GM12878 (cell line): Measurements from ENCODE around the gene FTSJ1. TPM values are rescaled to one million over a fixed set of nuclear protein-coding genes. Genes with fewer than 3 reads are reported as not detected.

Experiments
- ATAC-seq: fragments of 200-7000 bp; cut with Tn5 transposase; 3 replicates; pipeline ENCODE4 v1.9.1; 2020; ENCODE audit warnings: mild to moderate bottlenecking, moderate library complexity
- BruUV-seq: library from RNA; stranded (reverse); fragments of 400-500 nt; replicated peaks from 2 replicates; lab custom pipeline; 2021; lab: Mats Ljungman, UMichigan
- CTCF ChIA-PET: fragments of 300-600 bp; sonication (Branson Sonifier 250); formaldehyde crosslinking; extraction: SDS; loops from one replicate; lab custom pipeline; 2021; ENCODE audit warnings: inconsistent platforms; lab: Yijun Ruan, JAX
- POLR2A ChIA-PET: fragments of 350-600 bp; formaldehyde crosslinking; extraction: SDS; loops from one replicate; lab custom pipeline; 2021; ENCODE audit warnings: inconsistent platforms; lab: Charles Lee
- RAD21 ChIA-PET: fragments of 300-600 bp; sonication (Branson Sonifier 250); formaldehyde crosslinking; loops from one replicate; lab custom pipeline; 2023; ENCODE audit warnings: antibody characterized with exemption; ENCODE audit not compliant: unreplicated experiment; lab: Charles Lee
- SMC1A ChIA-PET: fragments of 300-600 bp; sonication (Branson Sonifier 250); formaldehyde crosslinking; loops from one replicate; lab custom pipeline; 2023; ENCODE audit not compliant: unreplicated experiment, uncharacterized antibody; lab: Charles Lee
- DNase-seq: peaks from one replicate; pipeline ENCODE4 v3.0.0-alpha.2; 2011; ENCODE audit warnings: low read depth, low spot score
- FAIRE-seq: peaks from 3 replicates; lab custom pipeline; 2011; peaks lifted over from hg19 to GRCh38; lab: Jason Lieb, UNC
- H2AFZ ChIP-seq: 2 replicates; pipeline ENCODE4 v1.6.0; 2011; ENCODE audit warnings: low read depth, low read length, control low read depth; ENCODE audit not compliant: control insufficient read depth
- H3K27ac ChIP-seq: 2 replicates; pipeline ENCODE4 v1.5.1; 2011; ENCODE audit warnings: control low read depth; ENCODE audit not compliant: control insufficient read depth, insufficient read depth
- H3K27me3 ChIP-seq, 2 experiments: replicated peaks in 1 of 2; 2 replicates each; pipeline versions ENCODE4 v1.6.0 to v1.6.1; 2011; ENCODE audit warnings: low read length in 1 of 2; ENCODE audit not compliant: control insufficient read depth in 2 of 2, insufficient read depth in 2 of 2
- H3K36me3 ChIP-seq, 2 experiments: 2 replicates each; pipeline ENCODE4 v1.5.1; 2011; ENCODE audit warnings: low read length in 1 of 2; ENCODE audit not compliant: control insufficient read depth in 2 of 2, insufficient read depth in 2 of 2
- H3K4me1 ChIP-seq: 2 replicates; pipeline ENCODE4 v1.6.1; 2011; ENCODE audit warnings: mild to moderate bottlenecking, low read length, moderate library complexity, mixed read lengths; ENCODE audit not compliant: control insufficient read depth, insufficient read depth
- H3K4me2 ChIP-seq: 2 replicates; pipeline ENCODE4 v1.6.0; 2011; ENCODE audit warnings: control low read depth; ENCODE audit not compliant: control insufficient read depth, insufficient read depth
- H3K4me3 ChIP-seq: fragments of 200-600 bp; sonication (generic); 2 replicates; pipeline ENCODE4 v1.5.1; 2016
- H3K79me2 ChIP-seq: 2 replicates; pipeline ENCODE4 v1.6.0; 2011; ENCODE audit warnings: low read length; ENCODE audit not compliant: control insufficient read depth, insufficient read depth
- H3K9ac ChIP-seq: 2 replicates; pipeline ENCODE4 v1.8.0; 2011; ENCODE audit warnings: low read length, control low read depth, mixed read lengths; ENCODE audit not compliant: control insufficient read depth, insufficient read depth
- H3K9me3 ChIP-seq: replicated peaks from 3 replicates; pipeline ENCODE4 v1.5.1; 2011; ENCODE audit warnings: mild to moderate bottlenecking, low read length; ENCODE audit not compliant: control insufficient read depth, insufficient read depth
- H4K20me1 ChIP-seq: 2 replicates; pipeline ENCODE4 v1.6.0; 2011; ENCODE audit not compliant: control insufficient read depth, insufficient read depth
- ATF7 ChIP-seq: fragments of 450-650 bp; IDR thresholded peaks from 2 replicates; pipeline ENCODE4 v1.6.1; 2016; ENCODE audit warnings: low read depth, mild to moderate bottlenecking
- BACH1 ChIP-seq: fragments of 450-650 bp; IDR thresholded peaks from 2 replicates; pipeline ENCODE4 v1.6.1; 2017; ENCODE audit warnings: mild to moderate bottlenecking, borderline replicate concordance
- BHLHE40 ChIP-seq, 2 experiments: fragments of 450-650 bp in 1 of 2; IDR thresholded peaks; 2 replicates each; pipeline ENCODE4 v1.6.1; 2011 to 2017; ENCODE audit warnings: low read depth in 2 of 2, borderline replicate concordance in 1 of 2, improper control_type of control experiment in 1 of 2, low read length in 1 of 2, mild to moderate bottlenecking in 1 of 2
- CBX3 ChIP-seq: fragments of 200-600 bp; sonication (generic); IDR thresholded peaks from 2 replicates; pipeline ENCODE4 v1.6.1; 2016; ENCODE audit warnings: low read depth, borderline replicate concordance
- CHD4 ChIP-seq: fragments of 200-600 bp; sonication (generic); IDR thresholded peaks from 2 replicates; pipeline ENCODE4 v1.6.1; 2016; ENCODE audit warnings: mild to moderate bottlenecking
- ESRRA ChIP-seq: IDR thresholded peaks from 2 replicates; pipeline ENCODE4 v1.6.1; 2012; ENCODE audit warnings: mild to moderate bottlenecking, low read length, improper control_type of control experiment
- HCFC1 ChIP-seq: fragments of 150-350 bp; IDR thresholded peaks from 2 replicates; pipeline ENCODE4 v1.6.1; 2014; ENCODE audit warnings: low read length
- NRF1 ChIP-seq: conservative IDR thresholded peaks from 2 replicates; pipeline ENCODE4 v1.6.1; 2011; ENCODE audit warnings: mild to moderate bottlenecking, low read depth, low read length, improper control_type of control experiment
- RAD21 ChIP-seq: IDR thresholded peaks from 2 replicates; pipeline ENCODE4 v1.6.1; 2011; ENCODE audit warnings: mild to moderate bottlenecking, low read depth, low read length, moderate library complexity; ENCODE audit not compliant: insufficient read depth
- RCOR1 ChIP-seq: conservative IDR thresholded peaks from 2 replicates; pipeline ENCODE4 v1.6.1; 2012; ENCODE audit warnings: low read depth, low read length, improper control_type of control experiment
- RUNX3 ChIP-seq: IDR thresholded peaks from 2 replicates; pipeline ENCODE4 v1.6.1; 2012; ENCODE audit warnings: low read length, inconsistent platforms
- SRF ChIP-seq, 2 experiments: IDR thresholded peaks; 2 replicates each; pipeline ENCODE4 v1.6.1; 2011; ENCODE audit warnings: low read depth in 2 of 2, low read length in 2 of 2, mild to moderate bottlenecking in 1 of 2, moderate library complexity in 1 of 2
- WGBS: methylation state at CpG from one replicate; pipeline ENCODE4 v1.1.6; 2016; ENCODE audit warnings: low lambda C conversion rate; ENCODE audit not compliant: insufficient replicate concordance, insufficient coverage; ENCODE audit errors: missing lambda C conversion rate; 5-methylcytosine and 5-hydroxymethylcytosine counted together
- in situ Hi-C: fragments of 300-500 bp; cut with MboI; formaldehyde crosslinking; loops from 9 replicates; pipeline ENCODE4 v1.14.3; 2018; ENCODE audit warnings: mixed read lengths
- intact Hi-C: fragments of 100-400 bp; cut with micrococcal nuclease; formaldehyde crosslinking; loops from one replicate; pipeline ENCODE4 v1.14.2; 2022; ENCODE audit not compliant: unreplicated experiment
- polyA plus RNA-seq, 11 experiments: library from polyadenylated mRNA; depleted of rRNA in 4 of 11; unstranded in 6 of 11; stranded (reverse) in 5 of 11; fragments of >200 nt; fragmentation: Nextera tagmentation in 4 of 11; fragmentation: Illumina TruSeq in 1 of 11; extraction: Ambion mirVana in 4 of 11; extraction: Trizol in 1 of 11; gene quantifications; 1 replicate in 1 of 11; 2 replicates in 10 of 11; pipeline versions ENCODE4 v1.2.1 to v1.2.3, GENCODE V29; 2011 to 2016; ENCODE audit warnings: inconsistent platforms in 2 of 11, missing spikeins in 2 of 11, low read depth in 1 of 11
- total RNA-seq, 4 experiments: library from RNA; depleted of rRNA in 3 of 4; stranded (reverse); fragments of >200 nt in 3 of 4; fragmentation: Illumina TruSeq in 1 of 4; extraction: Trizol in 1 of 4; gene quantifications; 2 replicates each; pipeline versions ENCODE4 v1.2.1 to v1.2.3, GENCODE V29; 2013 to 2021
- TF ChIP-seq, protein P1 (sequence below): IDR thresholded peaks from 2 replicates; pipeline ENCODE4 v1.6.1; 2011; ENCODE audit warnings: low read depth, low read length, improper control_type of control experiment, borderline replicate concordance
- TF ChIP-seq, protein P2 (sequence below), 3 experiments: IDR thresholded peaks in 2 of 3; conservative IDR thresholded peaks in 1 of 3; 2 replicates each; pipeline ENCODE4 v1.5.1; 2011; ENCODE audit warnings: low read depth in 3 of 3, low read length in 3 of 3, mild to moderate bottlenecking in 3 of 3, control low read depth in 2 of 3, moderate library complexity in 2 of 3, inconsistent platforms in 1 of 3, mixed read lengths in 1 of 3; ENCODE audit not compliant: control insufficient read depth in 2 of 3, insufficient read depth in 1 of 3; ENCODE audit errors: extremely low read depth in 1 of 3
- TF ChIP-seq, protein P3 (sequence below): fragments of 450-650 bp; IDR thresholded peaks from 2 replicates; pipeline ENCODE4 v1.6.1; 2017; ENCODE audit warnings: mild to moderate bottlenecking, moderate library complexity
- TF ChIP-seq, protein P4 (sequence below): fragments of 150-350 bp; IDR thresholded peaks from 2 replicates; pipeline ENCODE4 v1.6.1; 2014; ENCODE audit warnings: mild to moderate bottlenecking, low read depth, low read length

The FTSJ1 gene
- total and polyA plus RNA-seq, 10 of the 15 experiments (the other 5 are each of a cell fraction or from before 2014, with no cell fraction given), result 8.8 to 87.8 (median 57.9) TPM

DNA sequence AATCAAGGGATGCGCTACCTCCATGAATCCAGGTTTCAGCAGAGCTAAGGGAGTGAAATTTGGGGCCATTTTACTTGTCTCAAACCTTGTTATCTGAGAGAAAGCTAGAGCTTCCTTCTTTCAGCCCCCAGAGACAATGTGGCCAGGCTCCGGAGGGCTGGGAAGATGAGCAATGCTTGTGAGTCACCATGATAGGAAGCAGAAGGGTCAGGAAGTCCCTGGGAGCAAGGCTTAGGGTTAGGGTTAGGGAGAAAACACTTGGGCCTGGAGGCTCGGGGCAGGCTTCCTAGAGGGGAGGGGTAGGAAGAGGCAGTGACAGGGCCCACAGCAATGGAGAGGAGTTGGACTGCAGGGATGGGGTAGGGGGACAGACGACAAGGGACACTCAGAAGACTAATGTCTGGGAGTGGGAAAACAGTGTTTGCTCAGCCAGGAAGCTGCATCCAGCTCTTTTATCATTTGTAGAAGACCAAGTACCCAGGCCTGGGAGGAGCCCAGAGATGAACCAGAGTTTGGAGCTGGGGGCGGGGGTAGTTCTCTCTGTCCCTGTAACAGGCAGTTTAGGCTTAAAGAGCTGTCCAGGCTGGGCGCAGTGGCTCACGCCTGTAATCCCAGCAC, 16.4 kb downstream of the FTSJ1 start:
- intact Hi-C loops, result no loop called here

More for the DNA sequence above, 16.4 kb downstream of the FTSJ1 start:
- ChIA-PET RAD21 (no interaction called here), POLR2A (no interaction called here), CTCF (interaction anchor here (1.0 to 2.6 kb wide), 3 partner anchors 14 to 657 kb away, joined by 3 to 17 read pairs (median 6); no protein-coding TSS in a partner anchor), SMC1A (no interaction called here)
- no peaks in the 10 kb centered on the region; the same call in 2 of the 3 replicates for H3K9me3 ChIP-seq
- DNase-seq (no peak), FAIRE-seq (no peak), ATAC-seq (no peak)
- no peak overlapping the region for H3K4me3 ChIP-seq
- H2AFZ ChIP-seq, result no peak overlapping the region
- TF ChIP-seq, protein P1, sequence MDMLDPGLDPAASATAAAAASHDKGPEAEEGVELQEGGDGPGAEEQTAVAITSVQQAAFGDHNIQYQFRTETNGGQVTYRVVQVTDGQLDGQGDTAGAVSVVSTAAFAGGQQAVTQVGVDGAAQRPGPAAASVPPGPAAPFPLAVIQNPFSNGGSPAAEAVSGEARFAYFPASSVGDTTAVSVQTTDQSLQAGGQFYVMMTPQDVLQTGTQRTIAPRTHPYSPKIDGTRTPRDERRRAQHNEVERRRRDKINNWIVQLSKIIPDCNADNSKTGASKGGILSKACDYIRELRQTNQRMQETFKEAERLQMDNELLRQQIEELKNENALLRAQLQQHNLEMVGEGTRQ, result no peak
- no peak for TF ChIP-seq BHLHE40 (IDR thresholded peaks at IDR 0.05; ENCODE audit: borderline replicate concordance in 1 of 2, low read depth in 2 of 2, low read length in 1 of 2)
- TF ChIP-seq RCOR1, result no peak
- no peak for TF ChIP-seq RUNX3
- TF ChIP-seq HCFC1, result no peak
- TF ChIP-seq, protein P2, sequence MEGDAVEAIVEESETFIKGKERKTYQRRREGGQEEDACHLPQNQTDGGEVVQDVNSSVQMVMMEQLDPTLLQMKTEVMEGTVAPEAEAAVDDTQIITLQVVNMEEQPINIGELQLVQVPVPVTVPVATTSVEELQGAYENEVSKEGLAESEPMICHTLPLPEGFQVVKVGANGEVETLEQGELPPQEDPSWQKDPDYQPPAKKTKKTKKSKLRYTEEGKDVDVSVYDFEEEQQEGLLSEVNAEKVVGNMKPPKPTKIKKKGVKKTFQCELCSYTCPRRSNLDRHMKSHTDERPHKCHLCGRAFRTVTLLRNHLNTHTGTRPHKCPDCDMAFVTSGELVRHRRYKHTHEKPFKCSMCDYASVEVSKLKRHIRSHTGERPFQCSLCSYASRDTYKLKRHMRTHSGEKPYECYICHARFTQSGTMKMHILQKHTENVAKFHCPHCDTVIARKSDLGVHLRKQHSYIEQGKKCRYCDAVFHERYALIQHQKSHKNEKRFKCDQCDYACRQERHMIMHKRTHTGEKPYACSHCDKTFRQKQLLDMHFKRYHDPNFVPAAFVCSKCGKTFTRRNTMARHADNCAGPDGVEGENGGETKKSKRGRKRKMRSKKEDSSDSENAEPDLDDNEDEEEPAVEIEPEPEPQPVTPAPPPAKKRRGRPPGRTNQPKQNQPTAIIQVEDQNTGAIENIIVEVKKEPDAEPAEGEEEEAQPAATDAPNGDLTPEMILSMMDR (IDR thresholded peaks at IDR 0.05 in 2 of 3, conservative IDR thresholded peaks at IDR 0.05 in 1 of 3; ENCODE audit: control insufficient read depth in 2 of 3, extremely low read depth in 1 of 3, insufficient read depth in 1 of 3, low read depth in 3 of 3, low read length in 3 of 3), result no peak
- TF ChIP-seq ATF7, result no peak
- TF ChIP-seq SRF (IDR thresholded peaks at IDR 0.05; ENCODE audit: low read depth in 2 of 2, low read length in 2 of 2), result no peak
- TF ChIP-seq CBX3, result no peak
- no peak for TF ChIP-seq RAD21
- TF ChIP-seq, protein P3, sequence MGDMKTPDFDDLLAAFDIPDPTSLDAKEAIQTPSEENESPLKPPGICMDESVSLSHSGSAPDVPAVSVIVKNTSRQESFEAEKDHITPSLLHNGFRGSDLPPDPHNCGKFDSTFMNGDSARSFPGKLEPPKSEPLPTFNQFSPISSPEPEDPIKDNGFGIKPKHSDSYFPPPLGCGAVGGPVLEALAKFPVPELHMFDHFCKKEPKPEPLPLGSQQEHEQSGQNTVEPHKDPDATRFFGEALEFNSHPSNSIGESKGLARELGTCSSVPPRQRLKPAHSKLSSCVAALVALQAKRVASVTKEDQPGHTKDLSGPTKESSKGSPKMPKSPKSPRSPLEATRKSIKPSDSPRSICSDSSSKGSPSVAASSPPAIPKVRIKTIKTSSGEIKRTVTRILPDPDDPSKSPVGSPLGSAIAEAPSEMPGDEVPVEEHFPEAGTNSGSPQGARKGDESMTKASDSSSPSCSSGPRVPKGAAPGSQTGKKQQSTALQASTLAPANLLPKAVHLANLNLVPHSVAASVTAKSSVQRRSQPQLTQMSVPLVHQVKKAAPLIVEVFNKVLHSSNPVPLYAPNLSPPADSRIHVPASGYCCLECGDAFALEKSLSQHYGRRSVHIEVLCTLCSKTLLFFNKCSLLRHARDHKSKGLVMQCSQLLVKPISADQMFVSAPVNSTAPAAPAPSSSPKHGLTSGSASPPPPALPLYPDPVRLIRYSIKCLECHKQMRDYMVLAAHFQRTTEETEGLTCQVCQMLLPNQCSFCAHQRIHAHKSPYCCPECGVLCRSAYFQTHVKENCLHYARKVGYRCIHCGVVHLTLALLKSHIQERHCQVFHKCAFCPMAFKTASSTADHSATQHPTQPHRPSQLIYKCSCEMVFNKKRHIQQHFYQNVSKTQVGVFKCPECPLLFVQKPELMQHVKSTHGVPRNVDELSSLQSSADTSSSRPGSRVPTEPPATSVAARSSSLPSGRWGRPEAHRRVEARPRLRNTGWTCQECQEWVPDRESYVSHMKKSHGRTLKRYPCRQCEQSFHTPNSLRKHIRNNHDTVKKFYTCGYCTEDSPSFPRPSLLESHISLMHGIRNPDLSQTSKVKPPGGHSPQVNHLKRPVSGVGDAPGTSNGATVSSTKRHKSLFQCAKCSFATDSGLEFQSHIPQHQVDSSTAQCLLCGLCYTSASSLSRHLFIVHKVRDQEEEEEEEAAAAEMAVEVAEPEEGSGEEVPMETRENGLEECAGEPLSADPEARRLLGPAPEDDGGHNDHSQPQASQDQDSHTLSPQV, result no peak
- no peak for TF ChIP-seq CHD4
- no peak for TF ChIP-seq NRF1
- TF ChIP-seq, protein P4, sequence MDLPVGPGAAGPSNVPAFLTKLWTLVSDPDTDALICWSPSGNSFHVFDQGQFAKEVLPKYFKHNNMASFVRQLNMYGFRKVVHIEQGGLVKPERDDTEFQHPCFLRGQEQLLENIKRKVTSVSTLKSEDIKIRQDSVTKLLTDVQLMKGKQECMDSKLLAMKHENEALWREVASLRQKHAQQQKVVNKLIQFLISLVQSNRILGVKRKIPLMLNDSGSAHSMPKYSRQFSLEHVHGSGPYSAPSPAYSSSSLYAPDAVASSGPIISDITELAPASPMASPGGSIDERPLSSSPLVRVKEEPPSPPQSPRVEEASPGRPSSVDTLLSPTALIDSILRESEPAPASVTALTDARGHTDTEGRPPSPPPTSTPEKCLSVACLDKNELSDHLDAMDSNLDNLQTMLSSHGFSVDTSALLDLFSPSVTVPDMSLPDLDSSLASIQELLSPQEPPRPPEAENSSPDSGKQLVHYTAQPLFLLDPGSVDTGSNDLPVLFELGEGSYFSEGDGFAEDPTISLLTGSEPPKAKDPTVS, result no peak
- TF ChIP-seq ESRRA, result no peak
- no peak for TF ChIP-seq BACH1
- H3K79me2 ChIP-seq, result no peaks in the 10 kb centered on the region
- no peak overlapping the region for H3K9ac ChIP-seq
- no peaks in the 10 kb centered on the region for H3K4me1 ChIP-seq
- no peaks in the 10 kb centered on the region for H3K36me3 ChIP-seq
- in situ Hi-C loops, result loop anchor here (10.0 kb wide), 1 partner anchor 408 kb away; no protein-coding TSS in a partner anchor
- no peak overlapping the region for H3K4me2 ChIP-seq
- no peak overlapping the region for H3K27ac ChIP-seq
- WGBS, result 26% methylated on average over 7 of the region's 7 CpGs
- no TSS peak for BruUV-seq
- H4K20me1 ChIP-seq, result no peaks in the 10 kb centered on the region
- no peaks in the 10 kb centered on the region for H3K27me3 ChIP-seq
